ENCODE data around the gene RNF167.

GRCh38 chr17:4982305-4982704 lies 42.2 kb downstream of the RNF167 start:
- TF ChIP-seq, protein P1, sequence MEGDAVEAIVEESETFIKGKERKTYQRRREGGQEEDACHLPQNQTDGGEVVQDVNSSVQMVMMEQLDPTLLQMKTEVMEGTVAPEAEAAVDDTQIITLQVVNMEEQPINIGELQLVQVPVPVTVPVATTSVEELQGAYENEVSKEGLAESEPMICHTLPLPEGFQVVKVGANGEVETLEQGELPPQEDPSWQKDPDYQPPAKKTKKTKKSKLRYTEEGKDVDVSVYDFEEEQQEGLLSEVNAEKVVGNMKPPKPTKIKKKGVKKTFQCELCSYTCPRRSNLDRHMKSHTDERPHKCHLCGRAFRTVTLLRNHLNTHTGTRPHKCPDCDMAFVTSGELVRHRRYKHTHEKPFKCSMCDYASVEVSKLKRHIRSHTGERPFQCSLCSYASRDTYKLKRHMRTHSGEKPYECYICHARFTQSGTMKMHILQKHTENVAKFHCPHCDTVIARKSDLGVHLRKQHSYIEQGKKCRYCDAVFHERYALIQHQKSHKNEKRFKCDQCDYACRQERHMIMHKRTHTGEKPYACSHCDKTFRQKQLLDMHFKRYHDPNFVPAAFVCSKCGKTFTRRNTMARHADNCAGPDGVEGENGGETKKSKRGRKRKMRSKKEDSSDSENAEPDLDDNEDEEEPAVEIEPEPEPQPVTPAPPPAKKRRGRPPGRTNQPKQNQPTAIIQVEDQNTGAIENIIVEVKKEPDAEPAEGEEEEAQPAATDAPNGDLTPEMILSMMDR (IDR thresholded peaks at IDR 0.05): no peak
- no peak for TF ChIP-seq POLR2A (IDR thresholded peaks at IDR 0.05)

Data from ovary (tissue), 3 donors.